LNCAP (cell line): ENCODE data around the gene IL17RE.

Experiments
- CTCF ChIP-seq: fragments of 450-650 bp; IDR thresholded peaks from 2 replicates; pipeline ENCODE4 v1.5.1; 2017; ENCODE audit warnings: mild to moderate bottlenecking

IL17RE gene

GRCh38 chr3:9917820-9918219 lies 15.2 kb downstream of the IL17RE start:
- TF ChIP-seq CTCF = no peak

- no peak for TF ChIP-seq CTCF
These were observed 15.8 kb downstream of the IL17RE start for GRCh38 chr3:9918261-9919038.

- no peak for TF ChIP-seq CTCF
These were observed 25.5 kb downstream of the IL17RE start for GRCh38 chr3:9928158-9928557.

GRCh38 chr3:9930804-9931418 lies 28.3 kb downstream of the IL17RE start:
- TF ChIP-seq CTCF = 0 out of 2 replicates have a peak, but pooled peaks have one; percentile 22

GRCh38 chr3:9932535-9932842 lies 29.8 kb downstream of the IL17RE start:
- TF ChIP-seq CTCF = no peak

- TF ChIP-seq CTCF = peak; percentile 78
These were observed 30.4 kb downstream of the IL17RE start for GRCh38 chr3:9932843-9933560.

GRCh38 chr3:9933561-9934234 lies 31.1 kb downstream of the IL17RE start, which contains the start of gene CRELD1:
TSS of gene CRELD1 (plus strand) at chr3:9933834. CDS start at chr3:9934439, 605 bp downstream.
- no peak for TF ChIP-seq CTCF
